Muscle layer of colon (tissue), 2 donors: Measurements from ENCODE around the gene NAA11.

ENCODE experiments used
- H3K27ac ChIP-seq: one replicate; pipeline ENCODE4 v1.7.0; 2013; ENCODE audit warnings: low read depth, mild to moderate bottlenecking, low read length, moderate library complexity
- H3K27me3 ChIP-seq, 2 donors: one replicate each; pipeline ENCODE4 v1.7.0; 2013; ENCODE audit warnings: low read length in 2 of 2, mild to moderate bottlenecking in 2 of 2; ENCODE audit not compliant: insufficient read depth in 2 of 2, control insufficient read depth in 1 of 2
- H3K36me3 ChIP-seq: one replicate; pipeline ENCODE4 v1.7.0; 2013; ENCODE audit warnings: mild to moderate bottlenecking, low read length; ENCODE audit not compliant: insufficient read depth
- H3K4me1 ChIP-seq: one replicate; pipeline ENCODE4 v1.7.0; 2013; ENCODE audit warnings: mild to moderate bottlenecking, low read length; ENCODE audit not compliant: insufficient read depth
- H3K4me3 ChIP-seq, 2 donors: one replicate each; pipeline ENCODE4 v1.7.0; 2013; ENCODE audit warnings: low read length in 2 of 2, low read depth in 1 of 2, mild to moderate bottlenecking in 1 of 2, moderate library complexity in 1 of 2
- H3K9ac ChIP-seq: one replicate; pipeline ENCODE4 v1.7.0; 2013; ENCODE audit warnings: low read length
- H3K9me3 ChIP-seq: one replicate; pipeline ENCODE4 v1.7.0; 2013; ENCODE audit warnings: mild to moderate bottlenecking, low read length
- donor health status: abdominal sarcoma.
- donor health status: Adenocarcinoma of cecum.

NAA11 gene

GRCh38 chr4:79308137-79308536 is 17.7 kb downstream of the NAA11 start:
- H3K27ac ChIP-seq = no peak overlapping the region
- H3K9me3 ChIP-seq = no peaks in the 10 kb centered on the region
- no peak overlapping the region for H3K9ac ChIP-seq
- no peaks in the 10 kb centered on the region for H3K36me3 ChIP-seq
- H3K27me3 ChIP-seq = no peaks in the 10 kb centered on the region
- no peak overlapping the region for H3K4me3 ChIP-seq
- H3K4me1 ChIP-seq = no peaks in the 10 kb centered on the region

GRCh38 chr4:79306795-79307194 is 19.1 kb downstream of the NAA11 start:
- Histone ChIP-seq H3K9me3 (no peaks in the 10 kb centered on the region), H3K36me3 (no peaks in the 10 kb centered on the region), H3K27me3 (no peaks in the 10 kb centered on the region), H3K4me1 (no peaks in the 10 kb centered on the region), H3K4me3 (no peak overlapping the region), H3K27ac (no peak overlapping the region), H3K9ac (no peak overlapping the region)

DNA sequence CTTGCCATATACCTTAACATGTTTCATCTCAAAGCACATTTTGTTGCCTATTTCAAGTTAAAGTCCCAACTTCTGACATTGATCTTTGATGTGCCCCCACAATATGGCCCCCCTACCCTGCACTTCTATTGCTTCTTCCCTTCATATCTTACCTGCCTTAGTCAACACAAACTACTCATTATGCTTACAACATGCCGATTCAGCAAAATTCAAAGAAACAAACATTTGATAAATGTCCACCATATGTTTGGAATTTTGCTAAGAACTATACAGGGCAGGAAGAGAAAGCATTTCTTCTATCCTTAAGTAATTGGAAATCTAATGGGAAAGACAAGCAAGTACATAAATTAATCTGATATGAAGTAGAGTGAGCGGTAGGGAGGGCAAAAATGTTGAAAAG is 25.6 kb downstream of the NAA11 start:
- no peak overlapping the region for H3K9ac ChIP-seq

DNA sequence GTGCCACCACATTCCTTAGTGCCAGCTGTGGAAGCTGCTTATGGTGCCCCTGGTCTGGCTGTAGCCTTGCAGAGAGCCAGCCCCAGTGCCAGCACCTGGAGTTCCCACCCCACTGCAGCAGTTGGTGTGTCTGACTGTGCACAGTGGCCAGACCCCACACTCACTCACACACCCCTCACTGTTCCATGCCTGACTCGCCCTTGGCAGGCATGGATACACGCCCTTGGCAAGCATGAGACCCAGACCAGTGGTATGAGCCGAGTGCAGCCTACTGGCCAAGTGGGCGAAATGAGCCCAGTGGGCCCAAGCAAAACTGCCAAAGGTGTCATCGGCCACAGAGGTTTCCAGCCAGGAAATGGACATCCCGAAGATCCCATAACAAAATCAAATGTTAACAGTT is 27.4 kb downstream of the NAA11 start:
- no peak overlapping the region for H3K9ac ChIP-seq
- no peaks in the 10 kb centered on the region for H3K36me3 ChIP-seq
- no peaks in the 10 kb centered on the region for H3K27me3 ChIP-seq
- H3K27ac ChIP-seq = no peak overlapping the region
- H3K4me3 ChIP-seq = no peak overlapping the region
- H3K9me3 ChIP-seq = no peaks in the 10 kb centered on the region
- H3K4me1 ChIP-seq = no peaks in the 10 kb centered on the region

More for the DNA sequence above, 25.6 kb downstream of the NAA11 start:
- Histone ChIP-seq H3K4me3 (no peak overlapping the region), H3K4me1 (no peaks in the 10 kb centered on the region), H3K9me3 (no peaks in the 10 kb centered on the region), H3K36me3 (no peaks in the 10 kb centered on the region), H3K27ac (no peak overlapping the region), H3K27me3 (no peaks in the 10 kb centered on the region)

DNA sequence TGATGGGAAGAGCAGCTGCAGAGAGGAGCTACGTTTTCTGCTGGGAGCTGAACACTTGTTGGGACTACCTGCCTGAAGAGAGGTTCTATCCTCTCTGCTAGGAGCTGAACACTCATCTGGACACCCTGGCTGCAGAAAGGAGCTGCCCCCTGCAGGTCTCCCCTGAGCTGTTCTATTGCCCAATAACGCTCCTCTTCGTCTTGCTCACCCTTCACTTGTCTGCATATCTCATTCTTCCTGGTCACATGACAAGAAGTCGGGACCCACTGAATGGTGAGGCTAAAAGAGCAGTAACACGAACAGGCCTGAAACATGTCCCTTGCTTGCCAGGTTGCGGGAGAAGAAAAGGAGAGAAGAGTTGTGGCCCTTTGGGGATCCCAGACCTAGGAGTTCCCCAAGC is 27.8 kb downstream of the NAA11 start:
- H3K4me3 ChIP-seq = no peak overlapping the region
- no peak overlapping the region for H3K27ac ChIP-seq
- H3K36me3 ChIP-seq = no peaks in the 10 kb centered on the region
- H3K9me3 ChIP-seq = no peaks in the 10 kb centered on the region
- H3K4me1 ChIP-seq = no peaks in the 10 kb centered on the region
- H3K27me3 ChIP-seq = no peaks in the 10 kb centered on the region
- no peak overlapping the region for H3K9ac ChIP-seq

- no peaks in the 10 kb centered on the region for H3K4me1 ChIP-seq
- H3K36me3 ChIP-seq = no peaks in the 10 kb centered on the region
- H3K27me3 ChIP-seq = no peaks in the 10 kb centered on the region
- no peak overlapping the region for H3K4me3 ChIP-seq
- no peaks in the 10 kb centered on the region for H3K9me3 ChIP-seq
- no peak overlapping the region for H3K9ac ChIP-seq
- H3K27ac ChIP-seq = no peak overlapping the region
These were observed 28.4 kb downstream of the NAA11 start for GRCh38 chr4:79297479-79297878.

- Histone ChIP-seq H3K4me3 (no peak overlapping the region), H3K27me3 (no peaks in the 10 kb centered on the region), H3K9me3 (no peaks in the 10 kb centered on the region), H3K36me3 (no peaks in the 10 kb centered on the region), H3K4me1 (no peaks in the 10 kb centered on the region), H3K27ac (no peak overlapping the region), H3K9ac (no peak overlapping the region)
These were observed 29.0 kb downstream of the NAA11 start for GRCh38 chr4:79296768-79297428.

GRCh38 chr4:79295086-79295485 is 30.8 kb downstream of the NAA11 start:
- no peaks in the 10 kb centered on the region for H3K36me3 ChIP-seq

DNA sequence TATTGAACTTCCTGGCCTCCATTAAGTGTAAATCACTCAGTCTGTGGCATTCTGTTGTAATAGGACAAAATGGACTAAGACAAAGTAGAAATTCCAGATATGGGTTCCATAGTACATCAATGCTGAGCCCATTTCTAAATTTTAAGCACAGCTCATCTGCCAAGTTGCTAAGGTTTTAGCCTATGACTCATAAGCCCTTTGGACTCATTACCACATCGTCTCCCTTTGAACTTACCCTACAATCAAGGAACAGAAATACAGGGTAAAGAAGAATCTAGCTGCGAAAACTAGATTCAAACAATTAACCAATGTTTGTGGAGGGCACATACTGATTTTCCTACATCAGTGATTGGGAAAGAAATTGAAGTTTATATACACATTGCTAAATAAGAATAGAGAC is 31.8 kb downstream of the NAA11 start:
- Histone ChIP-seq H3K4me1 (no peaks in the 10 kb centered on the region), H3K9me3 (no peaks in the 10 kb centered on the region)

More at GRCh38 chr4:79295086-79295485, 30.8 kb downstream of the NAA11 start:
- no peaks in the 10 kb centered on the region for H3K27me3 ChIP-seq
- no peak overlapping the region for H3K9ac ChIP-seq
- no peak overlapping the region for H3K4me3 ChIP-seq
- H3K4me1 ChIP-seq = no peaks in the 10 kb centered on the region
- H3K27ac ChIP-seq = no peak overlapping the region
- H3K9me3 ChIP-seq = no peaks in the 10 kb centered on the region

DNA sequence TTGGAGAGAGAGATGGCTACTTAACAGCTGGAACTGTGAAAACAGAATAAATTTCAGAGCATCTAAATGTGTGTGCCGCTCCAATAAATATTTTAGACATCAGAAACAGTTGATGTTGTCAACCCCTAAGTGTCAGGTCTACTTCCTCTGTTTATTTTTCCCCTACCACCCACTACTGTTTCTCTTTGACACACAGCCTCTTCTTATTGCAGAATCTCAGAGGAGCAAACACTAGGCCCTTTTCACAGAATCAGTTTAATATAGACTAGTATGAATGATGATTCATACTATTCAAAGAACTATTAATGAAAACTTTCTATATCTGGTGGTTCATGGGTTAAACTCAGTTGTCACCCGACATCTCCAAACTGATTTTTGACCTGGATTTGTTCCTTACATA is 33.9 kb downstream of the NAA11 start:
- H3K9ac ChIP-seq = no peak overlapping the region
- H3K9me3 ChIP-seq = no peaks in the 10 kb centered on the region
- H3K27me3 ChIP-seq = no peaks in the 10 kb centered on the region
- H3K4me3 ChIP-seq = no peak overlapping the region
- H3K4me1 ChIP-seq = no peaks in the 10 kb centered on the region
- no peak overlapping the region for H3K27ac ChIP-seq
- H3K36me3 ChIP-seq = no peaks in the 10 kb centered on the region

More for the DNA sequence above, 31.8 kb downstream of the NAA11 start:
- Histone ChIP-seq H3K27ac (no peak overlapping the region), H3K4me3 (no peak overlapping the region), H3K27me3 (no peaks in the 10 kb centered on the region), H3K36me3 (no peaks in the 10 kb centered on the region), H3K9ac (no peak overlapping the region)

DNA sequence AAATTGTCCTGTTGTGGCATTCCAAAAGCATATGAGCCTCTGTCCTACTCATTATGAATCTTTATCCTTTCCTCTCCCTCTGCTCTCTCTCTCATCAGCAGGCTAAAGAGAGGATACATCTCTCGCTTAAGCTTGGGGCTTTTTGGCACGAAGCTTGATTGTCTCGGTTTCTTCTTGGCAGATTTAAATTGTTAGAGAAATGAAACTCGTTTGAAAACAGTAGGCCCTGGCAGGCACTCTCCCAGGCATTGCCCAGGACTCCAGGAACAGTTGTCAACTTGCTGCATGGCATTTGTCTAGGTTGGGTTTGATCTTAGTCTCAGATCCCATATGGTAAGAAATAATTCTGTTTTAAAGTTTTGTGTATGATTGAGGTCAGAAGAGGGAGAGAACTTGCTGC is 35.5 kb downstream of the NAA11 start:
- no peak overlapping the region for H3K27ac ChIP-seq
- H3K4me3 ChIP-seq = no peak overlapping the region
- no peak overlapping the region for H3K9ac ChIP-seq
- no peaks in the 10 kb centered on the region for H3K36me3 ChIP-seq
- no peaks in the 10 kb centered on the region for H3K4me1 ChIP-seq
- no peaks in the 10 kb centered on the region for H3K27me3 ChIP-seq
- no peaks in the 10 kb centered on the region for H3K9me3 ChIP-seq

DNA sequence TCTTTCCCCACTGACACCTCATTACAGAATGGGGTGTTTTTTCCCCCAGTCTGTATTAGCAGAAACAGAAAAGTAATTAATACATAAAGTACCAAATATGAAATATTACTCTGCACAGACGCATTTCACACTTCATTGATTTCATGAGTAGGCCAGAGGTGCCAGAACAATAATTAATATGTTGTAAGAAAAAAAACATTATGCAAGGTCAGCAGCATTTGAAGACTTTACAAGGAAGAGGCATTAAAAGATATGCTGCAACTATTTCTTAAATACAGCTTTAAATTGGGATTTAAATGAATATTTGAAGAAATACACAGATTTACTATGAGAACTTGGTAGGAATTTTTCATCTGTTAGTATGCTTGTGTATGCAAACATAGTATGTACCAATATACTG is 37.7 kb downstream of the NAA11 start:
- Histone ChIP-seq H3K4me3 (no peak overlapping the region), H3K4me1 (no peaks in the 10 kb centered on the region), H3K36me3 (no peaks in the 10 kb centered on the region), H3K27ac (no peak overlapping the region), H3K27me3 (no peaks in the 10 kb centered on the region), H3K9me3 (no peaks in the 10 kb centered on the region), H3K9ac (no peak overlapping the region)
